Esophagus muscularis mucosa (tissue), 4 donors: Measurements from ENCODE around the gene BZW2.

ENCODE experiments used
- EP300 ChIP-seq: sonication (generic); formaldehyde crosslinking; IDR thresholded peaks from one replicate; pipeline ENCODE4 v1.6.1; 2017; ENCODE audit warnings: antibody characterized with exemption
- POLR2A ChIP-seq: fragments of 450-650 bp; IDR thresholded peaks from one replicate; pipeline ENCODE4 v1.6.1; 2017; ENCODE audit warnings: antibody characterized with exemption, moderate library complexity, mild to moderate bottlenecking, low read depth
- TF ChIP-seq, protein P1 (sequence below), 3 experiments: fragments of 200-600 bp in 2 of 3; fragments of 450-650 bp in 1 of 3; sonication (generic) in 2 of 3; IDR thresholded peaks; one replicate each; pipeline ENCODE4 v1.5.1; 2017 to 2019; ENCODE audit warnings: antibody characterized with exemption in 3 of 3, mild to moderate bottlenecking in 2 of 3, moderate library complexity in 1 of 3

DNA sequence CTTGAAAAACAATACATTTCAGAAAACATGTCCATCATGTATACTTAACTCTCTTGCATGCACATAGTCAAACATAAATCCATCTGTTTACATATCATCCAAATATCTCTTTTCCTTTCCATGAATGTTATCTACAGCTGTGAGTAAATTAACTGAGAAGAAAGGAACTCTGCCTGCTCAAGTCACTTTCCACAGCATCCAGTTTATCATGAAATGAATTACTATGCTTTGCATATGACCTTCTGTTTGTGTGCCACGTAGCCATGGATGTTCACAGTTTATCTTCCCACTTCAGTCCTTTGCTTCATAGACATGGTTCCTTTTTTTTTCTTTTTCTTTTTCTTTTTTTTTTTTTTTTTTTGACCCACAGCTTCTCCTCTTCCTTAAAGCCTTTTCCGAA is 39.6 kb downstream of the BZW2 start:
- TF ChIP-seq, protein P1, sequence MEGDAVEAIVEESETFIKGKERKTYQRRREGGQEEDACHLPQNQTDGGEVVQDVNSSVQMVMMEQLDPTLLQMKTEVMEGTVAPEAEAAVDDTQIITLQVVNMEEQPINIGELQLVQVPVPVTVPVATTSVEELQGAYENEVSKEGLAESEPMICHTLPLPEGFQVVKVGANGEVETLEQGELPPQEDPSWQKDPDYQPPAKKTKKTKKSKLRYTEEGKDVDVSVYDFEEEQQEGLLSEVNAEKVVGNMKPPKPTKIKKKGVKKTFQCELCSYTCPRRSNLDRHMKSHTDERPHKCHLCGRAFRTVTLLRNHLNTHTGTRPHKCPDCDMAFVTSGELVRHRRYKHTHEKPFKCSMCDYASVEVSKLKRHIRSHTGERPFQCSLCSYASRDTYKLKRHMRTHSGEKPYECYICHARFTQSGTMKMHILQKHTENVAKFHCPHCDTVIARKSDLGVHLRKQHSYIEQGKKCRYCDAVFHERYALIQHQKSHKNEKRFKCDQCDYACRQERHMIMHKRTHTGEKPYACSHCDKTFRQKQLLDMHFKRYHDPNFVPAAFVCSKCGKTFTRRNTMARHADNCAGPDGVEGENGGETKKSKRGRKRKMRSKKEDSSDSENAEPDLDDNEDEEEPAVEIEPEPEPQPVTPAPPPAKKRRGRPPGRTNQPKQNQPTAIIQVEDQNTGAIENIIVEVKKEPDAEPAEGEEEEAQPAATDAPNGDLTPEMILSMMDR (IDR thresholded peaks at IDR 0.05), result no peak
- TF ChIP-seq POLR2A (no peak), EP300 (no peak)
